IPS DF 4.7 (cell line): Measurements from ENCODE around the gene NFRKB.

Source experiments
- DNase-seq: peaks from one replicate; pipeline ENCODE4 v3.0.0-alpha.2; 2013; ENCODE audit warnings: low spot score; ENCODE audit errors: extremely low read depth

The NFRKB gene

GRCh38 chr11:129895126-129896041, at the start of gene NFRKB:
Gene NFRKB (minus strand): TSS chr11:129895578. CDS start chr11:129892849, 2,729 bp downstream.
- no peak for DNase-seq

GRCh38 chr11:129944696-129945095, 49.3 kb upstream of the NFRKB start:
- no peak for DNase-seq

GRCh38 chr11:129943036-129943435, 47.7 kb upstream of the NFRKB start:
- no peak for DNase-seq

- DNase-seq: no peak
Observed at GRCh38 chr11:129939510-129939909, 44.1 kb upstream of the NFRKB start.

- no peak for DNase-seq
Observed at GRCh38 chr11:129938764-129939163, 43.4 kb upstream of the NFRKB start.

GRCh38 chr11:129937592-129938238, 42.3 kb upstream of the NFRKB start:
- no peak for DNase-seq

- DNase-seq: peak; percentile 46
Observed at GRCh38 chr11:129935723-129936122, 40.3 kb upstream of the NFRKB start.

GRCh38 chr11:129933891-129934290, 38.5 kb upstream of the NFRKB start:
- no peak for DNase-seq

GRCh38 chr11:129933262-129933661, 37.9 kb upstream of the NFRKB start:
- DNase-seq: no peak

GRCh38 chr11:129932381-129933067, 37.1 kb upstream of the NFRKB start:
- DNase-seq: no peak

- no peak for DNase-seq
Observed at GRCh38 chr11:129930743-129931142, 35.4 kb upstream of the NFRKB start.

GRCh38 chr11:129930296-129930695, 34.9 kb upstream of the NFRKB start:
- DNase-seq: no peak

GRCh38 chr11:129929721-129930120, 34.3 kb upstream of the NFRKB start:
- DNase-seq: no peak

- no peak for DNase-seq
Observed at GRCh38 chr11:129928923-129929692, 33.7 kb upstream of the NFRKB start.

- no peak for DNase-seq
Observed at GRCh38 chr11:129922674-129923073, 27.3 kb upstream of the NFRKB start.

- DNase-seq: no peak
Observed at GRCh38 chr11:129918361-129918760, 23.0 kb upstream of the NFRKB start.

GRCh38 chr11:129917231-129917630, 21.9 kb upstream of the NFRKB start:
- no peak for DNase-seq

GRCh38 chr11:129911298-129911697, 15.9 kb upstream of the NFRKB start:
- DNase-seq: no peak

GRCh38 chr11:129910360-129910759, 15.0 kb upstream of the NFRKB start:
- no peak for DNase-seq

GRCh38 chr11:129905402-129905801, 10.0 kb upstream of the NFRKB start:
- no peak for DNase-seq

GRCh38 chr11:129896062-129896461, 684 bp upstream of the NFRKB start:
- DNase-seq: no peak
